ENCODE data around the gene NFE2L1. TPM values are rescaled to one million over a fixed set of nuclear protein-coding genes. Genes with fewer than 3 reads are reported as not detected.

Gene NFE2L1
- total RNA-seq, 1 experiment from 2014 or later, result 161 TPM

DNA sequence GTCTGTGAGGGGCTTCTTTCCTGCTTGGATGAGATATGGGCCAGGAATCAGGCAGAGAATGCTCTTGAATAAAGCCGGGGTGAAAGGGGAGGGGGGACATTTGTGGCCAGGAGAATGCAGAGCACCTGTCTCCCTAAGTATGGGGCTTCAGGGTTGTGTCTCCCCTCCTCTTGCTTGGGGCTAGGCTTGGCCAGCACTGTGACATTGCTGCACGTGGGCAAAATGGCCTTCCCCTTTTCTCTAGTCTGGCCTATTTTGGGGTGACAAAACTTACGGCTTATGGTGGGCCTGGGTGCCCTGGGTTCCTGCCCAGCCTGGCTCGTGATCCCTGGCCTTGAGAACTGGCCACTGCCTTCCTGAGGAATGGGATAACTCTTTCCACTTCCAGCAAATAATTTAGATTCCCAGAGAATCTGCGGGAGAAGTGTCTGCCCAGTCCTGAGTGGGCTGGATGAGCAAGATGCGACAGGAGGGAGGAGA is 5.6 kb downstream of the NFE2L1 start:
- H2BK15ac ChIP-seq (ENCODE audit: low read depth, low read length), result no peak overlapping the region
- H4K8ac ChIP-seq (replicated peaks; ENCODE audit: insufficient read length, low read depth, low read length), result no peak overlapping the region
- H4K5ac ChIP-seq (ENCODE audit: insufficient read length, low read depth, low read length), result no peak overlapping the region
- H4K91ac ChIP-seq (ENCODE audit: insufficient read length, low read depth, low read length), result no peak overlapping the region
- no peak overlapping the region for H2BK12ac ChIP-seq (ENCODE audit: insufficient read length, low read depth, low read length)
- no peak overlapping the region for H2BK120ac ChIP-seq (ENCODE audit: low read depth, low read length, poor library complexity, severe bottlenecking)
- peak overlapping the region; percentile 89 to 99 (median 93) for H3K27ac Mint-ChIP-seq
- no peaks in the 10 kb centered on the region; the same call in 1 of the 2 replicates for H3K27me3 Mint-ChIP-seq (ENCODE audit: low read depth)
- H3K4me2 ChIP-seq (ENCODE audit: insufficient read depth, insufficient read length, low read length), result peak overlapping the region; percentile 45
- no peak overlapping the region for H2BK5ac ChIP-seq (ENCODE audit: insufficient read length, low read length)
- peaks cover 4% of the 10 kb centered on the region for H3K79me1 ChIP-seq (ENCODE audit: insufficient read depth, low read depth, low read length, poor library complexity, severe bottlenecking)
- H3K56ac ChIP-seq (ENCODE audit: insufficient read length, low read depth, low read length), result no peak overlapping the region
- H3K23me2 ChIP-seq (ENCODE audit: insufficient read length, low read depth, low read length, poor library complexity, severe bottlenecking), result peaks cover 8% of the 10 kb centered on the region
- H3K36me3 Mint-ChIP-seq (ENCODE audit: insufficient read depth in 1 of 3, low read depth in 3 of 3), result peaks cover 57 to 65% (median 57%) of the 10 kb centered on the region in 3 experiments
- TF ChIP-seq, protein P1, sequence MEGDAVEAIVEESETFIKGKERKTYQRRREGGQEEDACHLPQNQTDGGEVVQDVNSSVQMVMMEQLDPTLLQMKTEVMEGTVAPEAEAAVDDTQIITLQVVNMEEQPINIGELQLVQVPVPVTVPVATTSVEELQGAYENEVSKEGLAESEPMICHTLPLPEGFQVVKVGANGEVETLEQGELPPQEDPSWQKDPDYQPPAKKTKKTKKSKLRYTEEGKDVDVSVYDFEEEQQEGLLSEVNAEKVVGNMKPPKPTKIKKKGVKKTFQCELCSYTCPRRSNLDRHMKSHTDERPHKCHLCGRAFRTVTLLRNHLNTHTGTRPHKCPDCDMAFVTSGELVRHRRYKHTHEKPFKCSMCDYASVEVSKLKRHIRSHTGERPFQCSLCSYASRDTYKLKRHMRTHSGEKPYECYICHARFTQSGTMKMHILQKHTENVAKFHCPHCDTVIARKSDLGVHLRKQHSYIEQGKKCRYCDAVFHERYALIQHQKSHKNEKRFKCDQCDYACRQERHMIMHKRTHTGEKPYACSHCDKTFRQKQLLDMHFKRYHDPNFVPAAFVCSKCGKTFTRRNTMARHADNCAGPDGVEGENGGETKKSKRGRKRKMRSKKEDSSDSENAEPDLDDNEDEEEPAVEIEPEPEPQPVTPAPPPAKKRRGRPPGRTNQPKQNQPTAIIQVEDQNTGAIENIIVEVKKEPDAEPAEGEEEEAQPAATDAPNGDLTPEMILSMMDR (conservative IDR thresholded peaks at IDR 0.05), result no peak
- H3K23ac ChIP-seq (ENCODE audit: insufficient read length, low read depth, low read length), result no peak overlapping the region
- H3K27me3 ChIP-seq (ENCODE audit: insufficient read depth, low read length), result no peaks in the 10 kb centered on the region
- H3K14ac ChIP-seq (ENCODE audit: insufficient read depth, low read length), result no peak overlapping the region; the same call in 1 of the 2 replicates
- H3K9me3 Mint-ChIP-seq, result no peaks in the 10 kb centered on the region; a peak in 2 of 5 replicates
- H3K79me2 ChIP-seq (ENCODE audit: insufficient read depth, low read length), result peaks cover 19% of the 10 kb centered on the region; the same call in 1 of the 2 replicates
- H4K20me1 ChIP-seq (ENCODE audit: control insufficient read depth, insufficient read depth, insufficient read length), result no peaks in the 10 kb centered on the region
- no peak overlapping the region for H2AK5ac ChIP-seq (ENCODE audit: insufficient read length, low read length)
- H2AFZ ChIP-seq (ENCODE audit: low read length), result no peak overlapping the region
- peak overlapping the region; percentile 42 for H3K27ac ChIP-seq (ENCODE audit: insufficient read length, low read depth, low read length)
- H3K4ac ChIP-seq (ENCODE audit: low read depth, low read length), result no peak overlapping the region
- H3K18ac ChIP-seq (ENCODE audit: insufficient read length, low read depth, low read length), result no peak overlapping the region
- no CpG with 5 or more reads among the region's 6 CpGs for WGBS (ENCODE audit: extremely low coverage, insufficient read length, low lambda C conversion rate)
- H3K9me3 ChIP-seq (ENCODE audit: control insufficient read depth, low read depth, low read length), result no peaks in the 10 kb centered on the region
- H3K4me3 Mint-ChIP-seq, result peak overlapping the region; percentile 90 to 94
- H2BK20ac ChIP-seq (ENCODE audit: low read depth, low read length, poor library complexity, severe bottlenecking), result no peak overlapping the region
- peaks cover 18% of the 10 kb centered on the region; the same call in 1 of the 2 replicates for H3K4me1 ChIP-seq (ENCODE audit: insufficient read depth, low read length)
- DNase-seq, result peak; percentile 53
- no peak overlapping the region for H3T11ph ChIP-seq (ENCODE audit: low read length)
- peak overlapping the region; percentile 2 for H3K9ac ChIP-seq (ENCODE audit: extremely low read depth, insufficient read length, low read length)
- H3K4me1 Mint-ChIP-seq, result peaks cover 65 to 84% of the 10 kb centered on the region in 2 experiments

Data from H9 (cell line).